GM12874 (cell line): ENCODE data around the gene WDR81.

ENCODE experiments used
- CTCF ChIP-seq: IDR thresholded peaks from 2 replicates; pipeline ENCODE4 v1.5.1; 2011; ENCODE audit warnings: low read depth, mild to moderate bottlenecking, control low read depth, low read length, moderate library complexity; ENCODE audit not compliant: insufficient read depth

WDR81 gene

DNA sequence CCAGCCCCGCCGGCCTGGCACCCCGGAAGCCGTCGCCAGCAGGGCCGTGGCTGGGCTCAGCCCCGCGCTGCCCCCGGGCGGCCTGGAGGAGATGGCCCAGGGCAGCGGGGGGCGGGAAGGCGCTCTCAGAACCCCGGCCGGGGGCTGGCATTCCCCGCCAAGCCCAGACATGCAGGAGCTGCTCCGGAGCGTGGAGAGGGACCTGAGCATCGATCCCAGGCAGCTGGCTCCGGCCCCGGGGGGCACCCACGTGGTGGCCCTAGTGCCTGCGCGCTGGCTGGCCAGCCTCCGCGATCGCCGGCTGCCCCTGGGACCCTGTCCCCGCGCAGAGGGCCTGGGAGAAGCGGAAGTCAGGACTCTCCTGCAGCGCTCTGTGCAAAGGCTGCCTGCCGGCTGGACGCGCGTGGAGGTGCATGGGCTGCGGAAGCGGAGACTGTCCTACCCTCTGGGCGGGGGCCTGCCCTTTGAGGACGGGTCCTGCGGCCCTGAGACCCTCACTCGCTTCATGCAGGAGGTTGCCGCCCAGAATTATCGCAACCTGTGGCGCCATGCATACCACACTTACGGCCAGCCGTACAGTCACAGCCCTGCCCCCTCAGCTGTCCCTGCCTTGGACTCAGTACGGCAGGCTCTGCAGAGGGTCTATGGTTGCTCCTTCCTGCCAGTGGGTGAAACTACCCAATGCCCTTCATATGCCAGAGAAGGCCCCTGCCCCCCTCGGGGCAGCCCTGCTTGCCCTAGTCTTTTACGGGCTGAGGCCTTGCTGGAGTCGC is 551 bp downstream of the WDR81 start:
- peak; percentile 14; the same call in 1 of the 2 replicates for TF ChIP-seq CTCF

- no peak for TF ChIP-seq CTCF
These were observed 1.4 kb downstream of the WDR81 start for GRCh38 chr17:1725642-1726511.

GRCh38 chr17:1726626-1727257 is 2.2 kb downstream of the WDR81 start:
- no peak for TF ChIP-seq CTCF

DNA sequence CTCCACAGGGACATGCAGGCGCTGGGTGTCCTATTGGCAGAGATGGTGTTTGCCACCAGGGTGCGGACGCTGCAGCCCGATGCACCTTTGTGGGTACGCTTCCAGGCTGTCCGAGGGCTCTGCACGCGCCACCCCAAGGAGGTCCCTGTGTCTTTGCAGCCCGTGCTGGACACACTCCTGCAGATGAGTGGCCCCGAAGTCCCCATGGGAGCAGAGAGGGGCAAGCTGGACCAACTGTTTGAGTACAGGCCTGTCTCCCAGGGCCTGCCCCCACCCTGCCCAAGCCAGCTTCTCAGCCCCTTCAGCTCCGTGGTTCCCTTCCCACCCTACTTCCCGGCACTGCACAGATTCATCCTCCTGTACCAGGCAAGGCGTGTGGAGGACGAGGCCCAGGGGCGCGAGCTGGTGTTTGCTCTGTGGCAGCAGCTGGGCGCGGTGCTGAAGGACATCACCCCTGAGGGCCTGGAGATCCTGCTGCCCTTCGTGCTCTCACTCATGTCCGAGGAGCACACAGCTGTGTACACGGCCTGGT is 2.8 kb downstream of the WDR81 start:
- no peak for TF ChIP-seq CTCF

- TF ChIP-seq CTCF, result no peak
These were observed 3.5 kb downstream of the WDR81 start for GRCh38 chr17:1727876-1728630.

- TF ChIP-seq CTCF, result no peak
These were observed 5.4 kb downstream of the WDR81 start for GRCh38 chr17:1729966-1730325.
